HepG2 (cell line): Measurements from ENCODE around the gene SEMA3E. TPM values are rescaled to one million over a fixed set of nuclear protein-coding genes. Genes with fewer than 3 reads are reported as not detected.

Experiments used
- ATAC-seq: fragments of 200-7000 bp; cut with Tn5 transposase; 3 replicates; pipeline ENCODE4 v1.9.1; 2020; ENCODE audit warnings: mild to moderate bottlenecking, moderate library complexity
- BruUV-seq: library from RNA; stranded (reverse); fragments of 400-500 nt; replicated peaks from 2 replicates; lab custom pipeline; 2021; lab: Mats Ljungman, UMichigan
- CTCF ChIA-PET: fragments of 300-600 bp; formaldehyde crosslinking; extraction: SDS; loops from one replicate; lab custom pipeline; 2021; ENCODE audit warnings: low total read pairs, inconsistent platforms, low intra/inter-chr PET ratio; lab: Yijun Ruan, JAX
- POLR2A ChIA-PET: fragments of 350-600 bp; sonication (Branson Sonifier 250); formaldehyde crosslinking; loops from one replicate; lab custom pipeline; 2020; ENCODE audit warnings: antibody characterized with exemption, inconsistent platforms; lab: Yijun Ruan, JAX
- DNase-seq: peaks from one replicate; pipeline ENCODE4 v3.0.0-alpha.2; 2015; ENCODE audit warnings: low spot score
- FAIRE-seq: peaks from 3 replicates; lab custom pipeline; 2011; peaks lifted over from hg19 to GRCh38; lab: Jason Lieb, UNC
- H2AFZ ChIP-seq: one replicate; pipeline ENCODE4 v1.6.1; 2011; ENCODE audit warnings: low read length, inconsistent platforms
- H3K27ac ChIP-seq: fragments of 300-600 bp; 3 replicates; pipeline ENCODE4 v1.8.0; 2011; ENCODE audit warnings: mixed run types, mild to moderate bottlenecking, mixed read lengths, low read length, inconsistent platforms; ENCODE audit not compliant: insufficient read depth; ENCODE audit errors: extremely low read length
- H3K27me3 ChIP-seq, 2 experiments: fragments of 200-600 bp in 1 of 2; 2 replicates in 1 of 2; 3 replicates in 1 of 2; pipeline versions ENCODE4 v1.6.0 to v1.8.0; 2011; ENCODE audit warnings: low read length in 2 of 2, mild to moderate bottlenecking in 2 of 2, moderate library complexity in 2 of 2, inconsistent platforms in 1 of 2; ENCODE audit not compliant: insufficient read depth in 2 of 2, control insufficient read depth in 1 of 2
- H3K36me3 ChIP-seq, 2 experiments: fragments of 200-600 bp in 1 of 2; replicated peaks in 1 of 2; 2 replicates in 1 of 2; 3 replicates in 1 of 2; pipeline versions ENCODE4 v1.5.1 to v1.8.0; 2011; ENCODE audit warnings: low read length in 2 of 2, inconsistent platforms in 1 of 2; ENCODE audit not compliant: insufficient read depth in 2 of 2, control insufficient read depth in 1 of 2
- H3K4me1 ChIP-seq: 2 replicates; pipeline ENCODE4 v1.5.1; 2012; ENCODE audit warnings: low read length, inconsistent platforms; ENCODE audit not compliant: insufficient read depth
- H3K4me2 ChIP-seq: 2 replicates; pipeline ENCODE4 v1.6.0; 2011; ENCODE audit warnings: low read depth, low read length, inconsistent platforms
- H3K4me3 ChIP-seq, 3 experiments: fragments of 200-600 bp in 1 of 3; sonication (generic), shearing (Covaris generic) in 1 of 3; replicated peaks in 1 of 3; 2 replicates each; pipeline ENCODE4 v1.5.1; 2011 to 2016; ENCODE audit warnings: low read length in 3 of 3, inconsistent platforms in 2 of 3, low read depth in 2 of 3, mild to moderate bottlenecking in 2 of 3, control low read depth in 1 of 3, mixed read lengths in 1 of 3; ENCODE audit not compliant: insufficient read depth in 1 of 3
- H3K79me2 ChIP-seq: one replicate; pipeline ENCODE4 v1.6.1; 2011; ENCODE audit warnings: low read length, inconsistent platforms; ENCODE audit not compliant: insufficient read depth
- H3K9ac ChIP-seq: 2 replicates; pipeline ENCODE4 v1.6.0; 2011; ENCODE audit warnings: mild to moderate bottlenecking, low read depth, low read length, inconsistent platforms; ENCODE audit not compliant: insufficient read depth
- H3K9me3 ChIP-seq: 2 replicates; pipeline ENCODE4 v1.5.1; 2012; ENCODE audit warnings: mild to moderate bottlenecking, low read length
- H4K20me1 ChIP-seq: 2 replicates; pipeline ENCODE4 v1.6.0; 2011; ENCODE audit warnings: inconsistent platforms, mild to moderate bottlenecking, low read length, moderate library complexity; ENCODE audit not compliant: insufficient read depth
- DNMT1 ChIP-seq: sonication (generic); formaldehyde crosslinking; IDR thresholded peaks from 2 replicates; pipeline ENCODE4 v1.5.1; 2020; ENCODE audit warnings: mild to moderate bottlenecking, missing genetic modification reagents
- EEA1 ChIP-seq: sonication (generic); formaldehyde crosslinking; IDR thresholded peaks from 2 replicates; pipeline ENCODE4 v1.5.1; 2020; ENCODE audit warnings: mild to moderate bottlenecking, missing genetic modification reagents, borderline replicate concordance
- GABPA ChIP-seq, 2 experiments: IDR thresholded peaks; 2 replicates each; pipeline ENCODE4 v1.6.1; 2011 to 2016; ENCODE audit warnings: low read depth in 2 of 2, low read length in 1 of 2, missing biosample characterization in 1 of 2, missing genetic modification characterization in 1 of 2
- NFE2L1 ChIP-seq: sonication (generic); formaldehyde crosslinking; IDR thresholded peaks from 2 replicates; pipeline ENCODE4 v1.4.0; 2020; ENCODE audit warnings: missing genetic modification reagents, mild to moderate bottlenecking, borderline replicate concordance
- NR0B2 ChIP-seq: sonication (generic); formaldehyde crosslinking; IDR thresholded peaks from 2 replicates; pipeline ENCODE4 v1.4.0; 2020; ENCODE audit warnings: mild to moderate bottlenecking, missing genetic modification reagents
- RAD51 ChIP-seq: fragments of 450-650 bp; IDR thresholded peaks from 2 replicates; pipeline ENCODE4 v1.6.1; 2016; ENCODE audit warnings: borderline replicate concordance
- SIN3A ChIP-seq: IDR thresholded peaks from 2 replicates; pipeline ENCODE4 v1.6.1; 2011; ENCODE audit warnings: low read depth, mild to moderate bottlenecking, control low read depth, low read length, borderline replicate concordance
- SIX4 ChIP-seq: sonication (generic); formaldehyde crosslinking; IDR thresholded peaks from 2 replicates; pipeline ENCODE4 v1.4.0; 2020; ENCODE audit warnings: missing genetic modification reagents
- TEAD2 ChIP-seq: sonication (generic); formaldehyde crosslinking; IDR thresholded peaks from 2 replicates; pipeline ENCODE4 v1.9.0; 2021; ENCODE audit warnings: missing genetic modification reagents
- TEF ChIP-seq: sonication (generic); formaldehyde crosslinking; IDR thresholded peaks from 2 replicates; pipeline ENCODE4 v1.5.0; 2020; ENCODE audit warnings: missing genetic modification reagents
- ZFP36L2 ChIP-seq: sonication (generic); formaldehyde crosslinking; IDR thresholded peaks from 2 replicates; pipeline ENCODE4 v1.4.0; 2020; ENCODE audit warnings: missing genetic modification reagents
- ZFYVE20 ChIP-seq: sonication (generic); formaldehyde crosslinking; IDR thresholded peaks from 2 replicates; pipeline ENCODE4 v1.8.0; 2023; ENCODE audit warnings: low read depth, mild to moderate bottlenecking, moderate library complexity, missing genetic modification reagents, borderline replicate concordance
- ZNF224 ChIP-seq: sonication (generic); formaldehyde crosslinking; IDR thresholded peaks from 2 replicates; pipeline ENCODE4 v1.5.0; 2020; ENCODE audit warnings: mild to moderate bottlenecking, missing genetic modification reagents
- ZNF546 ChIP-seq: sonication (generic); formaldehyde crosslinking; conservative IDR thresholded peaks from 2 replicates; pipeline ENCODE4 v1.8.1; 2023; ENCODE audit warnings: mild to moderate bottlenecking, missing genetic modification reagents
- ZNF598 ChIP-seq: sonication (generic); formaldehyde crosslinking; IDR thresholded peaks from 2 replicates; pipeline ENCODE4 v1.5.1; 2020; ENCODE audit warnings: mild to moderate bottlenecking, missing genetic modification reagents, borderline replicate concordance
- ZNF850 ChIP-seq: sonication (generic); formaldehyde crosslinking; conservative IDR thresholded peaks from 2 replicates; pipeline ENCODE4 v1.9.0; 2021; ENCODE audit warnings: mild to moderate bottlenecking, missing genetic modification reagents
- WGBS: methylation state at CpG from one replicate; pipeline ENCODE4 v1.1.6; 2017; ENCODE audit warnings: low lambda C conversion rate; 5-methylcytosine and 5-hydroxymethylcytosine counted together
- in situ Hi-C: cut with HindIII; loops from 2 replicates; pipeline ENCODE4 v1.10.0; 2017; ENCODE audit warnings: low pct_unique_long_range_greater_than_20kb; ENCODE audit not compliant: extremely low pct_ligation_motif_present
- intact Hi-C: fragments of 100-400 bp; cut with micrococcal nuclease; formaldehyde crosslinking; loops from one replicate; pipeline ENCODE4 v1.10.0; 2022; ENCODE audit not compliant: unreplicated experiment
- polyA plus RNA-seq, 8 experiments: library from polyadenylated mRNA; depleted of rRNA in 3 of 8; stranded (reverse) in 7 of 8; unstranded in 1 of 8; fragments of >200 nt; fragmentation: Illumina TruSeq in 4 of 8; extraction: Trizol in 4 of 8; gene quantifications; 2 replicates each; pipeline versions ENCODE4 v1.2.1 to v1.2.3, GENCODE V29; 2011 to 2016; ENCODE audit warnings: low read depth in 4 of 8, missing spikeins in 1 of 8, mixed read lengths in 1 of 8; ENCODE audit not compliant: insufficient read depth in 1 of 8
- total RNA-seq, 5 experiments: library from RNA; depleted of rRNA; stranded (reverse); fragments of >200 nt; fragmentation: Illumina TruSeq; extraction: Trizol; gene quantifications; 2 replicates each; pipeline ENCODE4 v1.2.3, GENCODE V29; 2016; ENCODE audit warnings: low read depth in 1 of 5

Gene SEMA3E
- total and polyA plus RNA-seq, 2 of the 13 experiments (the other 11 are each of a cell fraction or from before 2014, with no cell fraction given), result not detected

- TF ChIP-seq NR0B2 (CRISPR knock-in tag) (no peak), SIN3A (no peak), ZNF224 (CRISPR knock-in tag) (no peak), EEA1 (CRISPR knock-in tag) (no peak), ZFP36L2 (CRISPR knock-in tag) (no peak), ZFYVE20 (CRISPR knock-in tag) (no peak), SIX4 (CRISPR knock-in tag) (no peak), GABPA (IDR thresholded peaks at IDR 0.05; ENCODE audit: low read depth, low read length) (no peak), GABPA (CRISPR knock-in tag; IDR thresholded peaks at IDR 0.05; ENCODE audit: low read depth) (no peak), DNMT1 (CRISPR knock-in tag) (no peak), NFE2L1 (CRISPR knock-in tag) (no peak)
Observed at GRCh38 chr7:83486957-83487356, 162.0 kb downstream of the SEMA3E start (continued).

- Histone ChIP-seq H3K79me2 (no peaks in the 10 kb centered on the region), H3K27ac (no peak overlapping the region), H3K4me2 (no peak overlapping the region), H3K36me3 (no peaks in the 10 kb centered on the region), H4K20me1 (no peaks in the 10 kb centered on the region), H3K27me3 (no peaks in the 10 kb centered on the region), H3K4me1 (no peaks in the 10 kb centered on the region), H2AFZ (no peak overlapping the region), H3K9me3 (no peaks in the 10 kb centered on the region), H3K9ac (no peak overlapping the region), H3K4me3 (no peak overlapping the region)
- CTCF ChIA-PET, result no interaction called here
- BruUV-seq, result no TSS peak
- ATAC-seq, result no peak
- 0% methylated on average over 2 of the region's 2 CpGs for WGBS
- no peak for TF ChIP-seq ZNF850
- TF ChIP-seq RAD51, result no peak
- TF ChIP-seq TEAD2 (CRISPR knock-in tag), result no peak
- TF ChIP-seq ZNF546, result no peak
- no peak for TF ChIP-seq TEF (CRISPR knock-in tag)
- TF ChIP-seq ZNF598 (CRISPR knock-in tag), result no peak
- intact Hi-C loops (no loop called here), in situ Hi-C loops (no loop called here)
- no peak for FAIRE-seq
- POLR2A ChIA-PET, result no interaction called here
- DNase-seq, result no peak
Observed at GRCh38 chr7:83486536-83486935, 162.4 kb downstream of the SEMA3E start.
